Gastroesophageal sphincter (tissue), 4 donors: ENCODE data around the gene SAMM50. TPM values are rescaled to one million over a fixed set of nuclear protein-coding genes. Genes with fewer than 3 reads are reported as not detected.

ENCODE experiments used
- ATAC-seq: fragments of 150-250 bp; one replicate; pipeline ENCODE4 v1.9.1; 2016; ENCODE audit warnings: mild to moderate bottlenecking, moderate library complexity
- H3K27ac ChIP-seq, 4 donors: fragments of 200-600 bp; sonication (generic) in 3 of 4; 1 replicate in 3 of 4; 2 replicates in 1 of 4; pipeline ENCODE4 v1.5.1; 2016 to 2019
- H3K27me3 ChIP-seq: fragments of 200-600 bp; sonication (generic); one replicate; pipeline ENCODE4 v1.5.1; 2019
- H3K36me3 ChIP-seq, 2 donors: fragments of 200-600 bp; sonication (generic); one replicate each; pipeline ENCODE4 v1.5.1; 2019; ENCODE audit warnings: control low read depth in 1 of 2
- H3K4me1 ChIP-seq, 3 donors: fragments of 200-600 bp; sonication (generic); 1 replicate in 2 of 3; 2 replicates in 1 of 3; pipeline ENCODE4 v1.5.1; 2016 to 2019; ENCODE audit warnings: control low read depth in 2 of 3
- H3K4me3 ChIP-seq, 2 donors: fragments of 200-600 bp; sonication (generic); one replicate each; pipeline ENCODE4 v1.5.1; 2019; ENCODE audit warnings: mild to moderate bottlenecking in 1 of 2, moderate library complexity in 1 of 2
- H3K9me3 ChIP-seq, 3 donors: fragments of 200-600 bp; sonication (generic); one replicate each; pipeline ENCODE4 v1.5.1; 2017 to 2019; ENCODE audit warnings: control low read depth in 2 of 3
- EP300 ChIP-seq: sonication (generic); formaldehyde crosslinking; IDR thresholded peaks from one replicate; pipeline ENCODE4 v1.6.1; 2017; ENCODE audit warnings: antibody characterized with exemption, mild to moderate bottlenecking
- POLR2A ChIP-seq, 2 donors: fragments of 450-650 bp; IDR thresholded peaks; one replicate each; pipeline ENCODE4 v1.6.1; 2017; ENCODE audit warnings: antibody characterized with exemption in 2 of 2, mild to moderate bottlenecking in 2 of 2, moderate library complexity in 1 of 2
- POLR2AphosphoS5 ChIP-seq: sonication (generic); formaldehyde crosslinking; IDR thresholded peaks from one replicate; pipeline ENCODE4 v1.6.1; 2017; ENCODE audit warnings: antibody characterized with exemption
- WGBS, 2 donors: methylation state at CpG; one replicate each; pipeline ENCODE4 v1.1.5; 2018; ENCODE audit warnings: low coverage in 1 of 2; 5-methylcytosine and 5-hydroxymethylcytosine counted together
- total RNA-seq, 4 donors: library from RNA; depleted of rRNA; stranded (reverse); fragments of >200 nt; gene quantifications; one replicate each; pipeline ENCODE4 v1.1.0, GENCODE V29; 2016
- TF ChIP-seq, protein P1 (sequence below), 4 experiments: fragments of 200-600 bp in 2 of 4; fragments of 450-650 bp in 2 of 4; sonication (generic) in 1 of 4; IDR thresholded peaks; one replicate each; pipeline ENCODE4 v1.5.1; 2017 to 2019; ENCODE audit warnings: antibody characterized with exemption in 4 of 4, mild to moderate bottlenecking in 2 of 4, moderate library complexity in 2 of 4

The SAMM50 gene
- total RNA-seq, 4 donors from 2014 or later = 19.8 to 33.4 (median 31.6) TPM

GRCh38 chr22:44029069-44029468 lies 73.8 kb downstream of the SAMM50 start:
- Histone ChIP-seq H3K27ac (peak overlapping the region in 2 of 4 donors; percentile 38 to 61), H3K9me3 (no peaks in the 10 kb centered on the region), H3K36me3 (no peaks in the 10 kb centered on the region), H3K4me3 (no peak overlapping the region), H3K27me3 (no peaks in the 10 kb centered on the region), H3K4me1 (peaks cover 0 to 81% (median 13%) of the 10 kb centered on the region in 3 donors)
- TF ChIP-seq POLR2A (IDR thresholded peaks at IDR 0.05) (no peak), POLR2AphosphoS5 (no peak), EP300 (no peak)
- TF ChIP-seq, protein P1, sequence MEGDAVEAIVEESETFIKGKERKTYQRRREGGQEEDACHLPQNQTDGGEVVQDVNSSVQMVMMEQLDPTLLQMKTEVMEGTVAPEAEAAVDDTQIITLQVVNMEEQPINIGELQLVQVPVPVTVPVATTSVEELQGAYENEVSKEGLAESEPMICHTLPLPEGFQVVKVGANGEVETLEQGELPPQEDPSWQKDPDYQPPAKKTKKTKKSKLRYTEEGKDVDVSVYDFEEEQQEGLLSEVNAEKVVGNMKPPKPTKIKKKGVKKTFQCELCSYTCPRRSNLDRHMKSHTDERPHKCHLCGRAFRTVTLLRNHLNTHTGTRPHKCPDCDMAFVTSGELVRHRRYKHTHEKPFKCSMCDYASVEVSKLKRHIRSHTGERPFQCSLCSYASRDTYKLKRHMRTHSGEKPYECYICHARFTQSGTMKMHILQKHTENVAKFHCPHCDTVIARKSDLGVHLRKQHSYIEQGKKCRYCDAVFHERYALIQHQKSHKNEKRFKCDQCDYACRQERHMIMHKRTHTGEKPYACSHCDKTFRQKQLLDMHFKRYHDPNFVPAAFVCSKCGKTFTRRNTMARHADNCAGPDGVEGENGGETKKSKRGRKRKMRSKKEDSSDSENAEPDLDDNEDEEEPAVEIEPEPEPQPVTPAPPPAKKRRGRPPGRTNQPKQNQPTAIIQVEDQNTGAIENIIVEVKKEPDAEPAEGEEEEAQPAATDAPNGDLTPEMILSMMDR (IDR thresholded peaks at IDR 0.05) = no peak
- no peak for ATAC-seq
- WGBS, 2 donors = 88 to 90% methylated on average over 4 of the region's 4 CpGs

- Histone ChIP-seq H3K27ac (peak overlapping the region in 3 of 4 donors; percentile 31 to 61 (median 57)), H3K4me3 (no peak overlapping the region), H3K9me3 (no peaks in the 10 kb centered on the region), H3K4me1 (peaks cover 0 to 73% (median 8%) of the 10 kb centered on the region in 3 donors), H3K36me3 (no peaks in the 10 kb centered on the region), H3K27me3 (no peaks in the 10 kb centered on the region)
- 70 to 93% methylated on average over 2 to 5 of the region's 18 CpGs for WGBS, 2 donors
- no peak for TF ChIP-seq EP300
- no peak for TF ChIP-seq POLR2A (IDR thresholded peaks at IDR 0.05)
- TF ChIP-seq, protein P1 (IDR thresholded peaks at IDR 0.05) = no peak
- no peak for ATAC-seq
These were observed 74.9 kb downstream of the SAMM50 start for GRCh38 chr22:44030051-44030701.

GRCh38 chr22:44030702-44031082 lies 75.5 kb downstream of the SAMM50 start:
- Histone ChIP-seq H3K36me3 (no peaks in the 10 kb centered on the region), H3K27ac (peak overlapping the region in 3 of 4 donors; percentile 31 to 61 (median 57)), H3K27me3 (no peaks in the 10 kb centered on the region), H3K4me1 (peaks cover 0 to 67% (median 6%) of the 10 kb centered on the region in 3 donors), H3K4me3 (no peak overlapping the region), H3K9me3 (no peaks in the 10 kb centered on the region)
- no peak for ATAC-seq
- WGBS, 2 donors = 67% methylated on average over 7 of the region's 8 CpGs; no CpG with 5 or more reads in 1 of the 2 donors
- TF ChIP-seq, protein P1 (IDR thresholded peaks at IDR 0.05) = no peak
- no peak for TF ChIP-seq POLR2AphosphoS5
- TF ChIP-seq POLR2A (IDR thresholded peaks at IDR 0.05) = no peak
- no peak for TF ChIP-seq EP300

DNA sequence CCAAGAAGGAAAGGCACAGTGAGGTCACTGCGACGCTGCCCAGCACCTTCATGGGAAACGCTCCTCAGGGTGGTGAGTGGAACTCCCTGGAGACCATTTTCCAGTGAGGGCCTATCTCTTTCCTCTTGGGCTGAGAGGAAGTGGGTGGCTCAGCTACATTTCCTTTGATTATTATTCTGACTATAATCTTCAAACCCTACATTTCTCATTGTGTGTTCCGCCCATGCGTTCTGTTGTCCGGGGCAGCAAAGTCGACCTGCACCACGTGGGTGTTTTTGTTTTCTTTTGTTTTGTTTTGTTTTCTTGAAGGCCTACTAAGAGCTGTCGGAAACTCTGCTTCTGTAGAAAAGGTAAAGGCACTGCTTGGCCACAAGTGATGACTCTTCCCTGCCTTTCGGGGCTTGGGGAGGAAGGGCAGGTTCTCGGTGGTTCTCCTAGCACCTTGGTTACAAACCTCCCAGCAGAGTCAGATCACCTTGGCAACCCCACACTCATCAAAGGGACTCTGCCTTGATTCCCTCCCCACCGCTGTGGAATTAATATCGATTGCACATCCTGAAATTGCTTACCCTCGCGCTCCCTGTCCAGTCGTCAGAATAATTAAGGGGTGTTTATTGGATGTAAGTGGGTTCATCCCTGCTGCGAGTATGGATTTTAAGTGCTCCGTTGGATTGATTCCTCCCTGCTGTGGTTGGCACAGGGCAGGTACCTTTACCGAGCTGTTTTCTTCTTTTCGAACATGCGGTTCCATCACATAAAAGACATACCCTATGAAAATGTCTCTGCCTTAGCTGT lies 76.1 kb downstream of the SAMM50 start:
- H3K27ac ChIP-seq = peak overlapping the region in 3 of 4 donors; percentile 31 to 61 (median 57)
- H3K4me3 ChIP-seq = no peak overlapping the region
- ATAC-seq = no peak
- H3K27me3 ChIP-seq = no peaks in the 10 kb centered on the region
- 71 to 88% methylated on average over 10 to 11 of the region's 21 CpGs for WGBS, 2 donors
- TF ChIP-seq POLR2A (IDR thresholded peaks at IDR 0.05) (no peak), EP300 (no peak), POLR2AphosphoS5 (no peak)
- TF ChIP-seq, protein P1 (IDR thresholded peaks at IDR 0.05) = no peak
- H3K9me3 ChIP-seq = no peaks in the 10 kb centered on the region
- H3K4me1 ChIP-seq = peaks cover 0 to 61% (median 6%) of the 10 kb centered on the region in 3 donors
- no peaks in the 10 kb centered on the region for H3K36me3 ChIP-seq
